ENCODE data around the gene POU3F3. TPM values are rescaled to one million over a fixed set of nuclear protein-coding genes. Genes with fewer than 3 reads are reported as not detected.

The POU3F3 gene
- total RNA-seq, 2 donors from 2014 or later: not detected

- TF ChIP-seq, protein P1, sequence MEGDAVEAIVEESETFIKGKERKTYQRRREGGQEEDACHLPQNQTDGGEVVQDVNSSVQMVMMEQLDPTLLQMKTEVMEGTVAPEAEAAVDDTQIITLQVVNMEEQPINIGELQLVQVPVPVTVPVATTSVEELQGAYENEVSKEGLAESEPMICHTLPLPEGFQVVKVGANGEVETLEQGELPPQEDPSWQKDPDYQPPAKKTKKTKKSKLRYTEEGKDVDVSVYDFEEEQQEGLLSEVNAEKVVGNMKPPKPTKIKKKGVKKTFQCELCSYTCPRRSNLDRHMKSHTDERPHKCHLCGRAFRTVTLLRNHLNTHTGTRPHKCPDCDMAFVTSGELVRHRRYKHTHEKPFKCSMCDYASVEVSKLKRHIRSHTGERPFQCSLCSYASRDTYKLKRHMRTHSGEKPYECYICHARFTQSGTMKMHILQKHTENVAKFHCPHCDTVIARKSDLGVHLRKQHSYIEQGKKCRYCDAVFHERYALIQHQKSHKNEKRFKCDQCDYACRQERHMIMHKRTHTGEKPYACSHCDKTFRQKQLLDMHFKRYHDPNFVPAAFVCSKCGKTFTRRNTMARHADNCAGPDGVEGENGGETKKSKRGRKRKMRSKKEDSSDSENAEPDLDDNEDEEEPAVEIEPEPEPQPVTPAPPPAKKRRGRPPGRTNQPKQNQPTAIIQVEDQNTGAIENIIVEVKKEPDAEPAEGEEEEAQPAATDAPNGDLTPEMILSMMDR (conservative IDR thresholded peaks at IDR 0.05): no peak
- DNase-seq: peak; percentile 24
- H3K4me1 ChIP-seq (ENCODE audit: control insufficient read depth, insufficient read depth, low read length): peaks cover 12% of the 10 kb centered on the region
- peaks cover 16% of the 10 kb centered on the region for H3K4me1 Mint-ChIP-seq
- no peak overlapping the region for H3K27ac Mint-ChIP-seq
- H3K9ac ChIP-seq (ENCODE audit: extremely low read depth, low read length, poor library complexity, severe bottlenecking): no peak overlapping the region
- no peak overlapping the region for H3K4me3 ChIP-seq (ENCODE audit: low read length)
- no peaks in the 10 kb centered on the region for H3K9me3 Mint-ChIP-seq
- no peaks in the 10 kb centered on the region for H3K9me3 ChIP-seq (ENCODE audit: control insufficient read depth, low read length)
- H3K36me3 ChIP-seq (ENCODE audit: control insufficient read depth, insufficient read depth, low read length): no peaks in the 10 kb centered on the region
- H3K27me3 Mint-ChIP-seq (ENCODE audit: insufficient read depth): peaks cover 100% of the 10 kb centered on the region
- no peak overlapping the region for H3K27ac ChIP-seq (ENCODE audit: low read depth, low read length)
- H3K4me3 Mint-ChIP-seq: no peak overlapping the region
- H3K27me3 ChIP-seq (ENCODE audit: control insufficient read depth, insufficient read depth, low read length, poor library complexity, severe bottlenecking): peaks cover 100% of the 10 kb centered on the region
- 25 to 34% methylated on average over 4 of the region's 4 CpGs for WGBS, 2 experiments (ENCODE audit: insufficient coverage in 1 of 2, insufficient read length in 1 of 2)
- H3K36me3 Mint-ChIP-seq (ENCODE audit: low read depth): no peaks in the 10 kb centered on the region
Measured at GRCh38 chr2:104870100-104870975, 16.4 kb downstream of the POU3F3 start.

DNA sequence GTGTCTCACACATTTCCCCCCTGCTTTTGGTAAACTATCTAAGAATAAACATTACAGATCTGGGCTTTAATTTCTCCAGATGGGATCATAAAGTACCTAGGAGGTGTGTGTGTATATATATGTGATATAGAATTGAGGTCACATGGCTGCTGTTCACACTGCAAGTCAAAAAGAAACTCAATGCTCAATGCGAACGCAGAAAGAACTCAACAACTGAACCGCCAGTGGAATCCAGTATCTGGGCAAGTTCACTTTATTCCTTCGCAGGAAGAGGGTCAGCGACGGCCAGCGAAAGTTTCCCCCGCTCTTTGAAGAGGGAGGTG is 17.7 kb downstream of the POU3F3 start:
- no peak for DNase-seq
- H3K9me3 Mint-ChIP-seq: no peaks in the 10 kb centered on the region
- H3K4me1 Mint-ChIP-seq: peaks cover 16% of the 10 kb centered on the region
- no peak overlapping the region for H3K27ac Mint-ChIP-seq
- 1 to 4% methylated on average over 8 of the region's 8 CpGs for WGBS, 2 experiments (ENCODE audit: insufficient coverage in 1 of 2, insufficient read length in 1 of 2)
- TF ChIP-seq, protein P1 (conservative IDR thresholded peaks at IDR 0.05): no peak
- no peaks in the 10 kb centered on the region for H3K36me3 ChIP-seq (ENCODE audit: control insufficient read depth, insufficient read depth, low read length)
- peaks cover 100% of the 10 kb centered on the region for H3K27me3 ChIP-seq (ENCODE audit: control insufficient read depth, insufficient read depth, low read length, poor library complexity, severe bottlenecking)
- H3K27ac ChIP-seq (ENCODE audit: low read depth, low read length): peak overlapping the region; percentile 84
- H3K4me1 ChIP-seq (ENCODE audit: control insufficient read depth, insufficient read depth, low read length): peaks cover 12% of the 10 kb centered on the region
- H3K27me3 Mint-ChIP-seq (ENCODE audit: insufficient read depth): peaks cover 100% of the 10 kb centered on the region
- no peak overlapping the region for H3K9ac ChIP-seq (ENCODE audit: extremely low read depth, low read length, poor library complexity, severe bottlenecking)
- H3K4me3 Mint-ChIP-seq: peak overlapping the region; percentile 59
- no peak overlapping the region for H3K4me3 ChIP-seq (ENCODE audit: low read length)
- H3K36me3 Mint-ChIP-seq (ENCODE audit: low read depth): no peaks in the 10 kb centered on the region
- H3K9me3 ChIP-seq (ENCODE audit: control insufficient read depth, low read length): no peaks in the 10 kb centered on the region

DNA sequence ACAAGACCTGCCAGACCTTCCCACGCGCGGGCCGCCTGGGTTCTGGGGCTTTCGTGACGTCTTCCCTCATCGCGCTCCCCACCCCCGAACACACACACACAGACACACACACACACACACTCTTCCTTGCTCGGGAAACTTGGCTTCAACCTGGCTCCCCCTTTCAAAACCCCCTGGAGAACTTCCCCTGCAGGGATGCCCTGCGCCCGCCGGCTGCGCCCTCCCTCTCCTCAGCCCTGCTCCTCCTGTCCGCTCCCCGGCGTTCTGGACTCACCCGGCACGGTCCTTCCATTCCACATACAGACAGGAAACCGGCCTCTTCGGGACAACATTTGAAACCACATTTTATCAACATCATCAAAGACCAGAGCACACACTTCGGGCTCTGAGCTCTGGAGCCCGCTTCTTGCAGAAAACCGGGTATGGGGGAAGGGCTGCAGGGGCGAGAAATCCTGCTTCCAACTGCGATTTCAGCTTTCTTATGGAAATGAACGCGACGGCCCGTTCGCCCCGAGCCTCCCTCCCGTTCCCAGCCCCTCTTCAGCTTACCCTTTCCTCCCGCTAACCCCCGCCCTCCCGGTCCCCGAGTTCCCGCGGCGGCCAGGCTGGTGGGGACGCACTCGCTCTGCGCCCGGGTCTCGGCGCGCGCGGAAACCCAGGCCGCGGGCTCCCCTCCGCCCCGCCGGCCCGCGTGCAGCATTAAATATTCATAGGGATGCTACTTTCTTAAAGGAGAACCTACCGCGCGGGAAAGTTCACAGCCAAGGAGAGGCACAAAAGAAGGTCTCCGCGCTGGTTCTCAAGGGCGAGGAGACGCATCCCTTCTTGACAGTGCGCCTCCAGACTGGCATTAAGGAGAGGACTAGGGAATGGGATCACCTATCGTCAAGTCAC is 18.3 kb downstream of the POU3F3 start:
- WGBS, 2 experiments (ENCODE audit: insufficient coverage in 1 of 2, insufficient read length in 1 of 2): 0 to 1% methylated on average over 15 to 65 of the region's 65 CpGs
- Histone ChIP-seq H3K9me3 (ENCODE audit: control insufficient read depth, low read length) (no peaks in the 10 kb centered on the region), H3K9ac (ENCODE audit: extremely low read depth, low read length, poor library complexity, severe bottlenecking) (no peak overlapping the region), H3K36me3 (ENCODE audit: control insufficient read depth, insufficient read depth, low read length) (no peaks in the 10 kb centered on the region), H3K4me3 (ENCODE audit: low read length) (peak overlapping the region; percentile 76), H3K27me3 (ENCODE audit: control insufficient read depth, insufficient read depth, low read length, poor library complexity, severe bottlenecking) (peaks cover 100% of the 10 kb centered on the region), H3K27ac (ENCODE audit: low read depth, low read length) (peak overlapping the region; percentile 84), H3K4me1 (ENCODE audit: control insufficient read depth, insufficient read depth, low read length) (peaks cover 9% of the 10 kb centered on the region)
- H3K4me3 Mint-ChIP-seq: peak overlapping the region; percentile 59
- TF ChIP-seq, protein P1 (conservative IDR thresholded peaks at IDR 0.05): no peak
- H3K9me3 Mint-ChIP-seq: no peaks in the 10 kb centered on the region
- peak; percentile 87 for DNase-seq
- H3K27ac Mint-ChIP-seq: no peak overlapping the region
- peaks cover 14% of the 10 kb centered on the region for H3K4me1 Mint-ChIP-seq
- H3K36me3 Mint-ChIP-seq (ENCODE audit: low read depth): no peaks in the 10 kb centered on the region
- H3K27me3 Mint-ChIP-seq (ENCODE audit: insufficient read depth): peaks cover 100% of the 10 kb centered on the region
